Myocyte (in vitro differentiated cells): Measurements from ENCODE around the gene ATP2C2. TPM values are rescaled to one million over a fixed set of nuclear protein-coding genes. Genes with fewer than 3 reads are reported as not detected.
"Not testable (repeated sequence)": the region's sequence is repeated elsewhere in the genome, so short reads cannot be mapped to it uniquely, and the experiment has no call there.

Experiments used
- DNase-seq: peaks from one replicate; pipeline ENCODE4 v3.0.0-alpha.2; 2012; ENCODE audit warnings: low read depth
- total RNA-seq: library from RNA; depleted of rRNA; stranded (reverse); fragments of >200 nt; gene quantifications from 2 replicates; pipeline ENCODE4 v1.2.3, GENCODE V29; 2014

Gene ATP2C2
- total RNA-seq, 1 donor from 2014 or later: not detected

DNA sequence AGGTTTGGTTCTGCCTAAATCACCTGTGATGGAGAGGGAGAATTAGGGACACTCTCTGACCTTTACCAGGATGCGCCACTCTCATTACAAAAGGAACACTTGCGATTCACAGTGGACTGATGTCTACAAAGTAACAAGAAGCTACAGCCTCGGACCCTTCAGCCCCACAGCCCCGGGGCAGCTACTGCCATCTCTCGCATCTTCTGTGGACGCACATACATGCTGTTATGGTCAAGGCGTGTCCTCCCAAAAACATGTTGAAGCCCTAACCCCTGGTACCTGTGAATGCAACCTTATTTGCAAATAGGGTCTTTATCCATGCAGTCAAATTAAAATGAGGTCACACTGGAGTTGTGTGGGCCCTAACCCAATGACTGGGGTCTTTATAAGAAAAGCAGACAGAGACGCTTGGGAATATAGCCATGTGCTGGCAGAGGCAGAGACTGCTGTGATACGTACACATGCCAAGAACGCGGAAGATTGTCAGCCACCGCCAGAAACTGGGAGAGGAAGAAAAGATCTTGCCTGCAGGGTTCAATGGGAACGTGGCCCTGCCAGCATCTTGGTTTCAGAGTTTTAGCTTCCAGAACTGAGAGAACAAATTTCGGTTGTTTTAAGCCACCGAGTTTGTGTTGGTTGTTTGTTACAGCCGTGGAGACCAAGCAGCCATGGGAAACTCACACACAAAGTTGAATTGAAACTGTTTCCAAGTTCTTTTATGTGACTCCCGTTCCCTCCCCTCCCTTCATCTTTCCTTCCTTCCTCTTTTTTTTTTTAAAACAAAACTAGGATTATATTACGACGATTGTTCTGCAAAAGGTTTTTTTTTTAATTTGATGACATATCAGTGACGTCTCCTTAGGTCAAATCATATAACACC, 23.1 kb downstream of the ATP2C2 start:
- peak; percentile 6 for DNase-seq

DNA sequence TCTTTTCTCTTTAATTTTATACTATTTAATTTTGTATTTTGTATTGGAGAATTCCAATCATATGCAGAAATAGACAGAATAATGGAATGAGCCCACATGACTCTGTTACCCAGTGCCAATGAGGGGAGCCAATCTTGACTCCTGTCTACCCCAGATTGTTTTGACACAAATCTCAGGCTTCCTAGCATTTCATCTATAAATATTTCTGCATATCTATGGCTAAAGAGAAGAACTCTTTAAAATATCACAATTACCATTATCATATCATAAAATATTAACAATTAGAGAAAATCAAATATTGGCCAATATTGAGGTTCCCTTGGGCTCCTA, 23.7 kb downstream of the ATP2C2 start:
- no peak for DNase-seq

DNA sequence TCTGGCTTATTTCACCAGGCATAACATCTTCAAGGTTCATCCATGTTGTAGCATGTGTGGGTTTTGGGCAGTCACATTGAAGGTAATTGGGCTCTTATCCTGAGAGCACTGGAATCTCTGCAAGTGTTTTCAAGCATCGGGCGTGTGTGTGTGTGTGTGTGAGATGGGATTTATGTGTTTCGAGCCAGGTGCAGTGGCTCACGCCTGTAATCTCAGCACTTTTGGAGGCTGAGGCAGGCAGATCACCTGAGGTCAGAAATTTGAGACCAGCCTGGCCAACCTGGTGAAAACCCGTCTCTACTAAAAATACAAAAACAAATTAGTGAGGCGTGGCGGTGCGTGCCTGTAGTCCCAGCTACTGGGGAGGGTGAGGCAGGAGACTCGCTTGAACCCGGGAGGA, 27.7 kb downstream of the ATP2C2 start:
- not testable (repeated sequence) for DNase-seq

DNA sequence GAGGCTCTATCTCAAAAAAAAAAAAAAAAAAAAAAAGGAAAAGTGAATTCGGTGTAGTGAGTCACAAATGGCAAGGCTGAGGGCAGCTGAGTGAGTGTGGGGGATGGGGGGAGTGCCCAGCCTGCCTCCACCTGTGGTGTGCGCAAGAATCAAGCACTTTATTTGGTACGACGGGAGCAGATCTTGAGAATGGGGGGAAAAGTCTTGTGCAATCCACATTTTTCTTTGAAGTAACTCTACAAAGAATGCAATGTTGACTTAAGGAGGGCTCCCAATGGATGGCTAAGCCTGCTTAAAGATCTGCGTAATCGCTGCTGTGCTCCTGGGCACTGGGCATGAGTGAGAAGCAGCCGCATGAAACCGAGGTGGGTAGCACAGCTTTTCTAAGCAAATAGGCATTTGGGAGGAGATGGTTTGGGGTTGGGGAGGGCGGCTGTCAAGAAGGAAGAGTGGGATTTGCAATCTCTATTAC, 28.2 kb downstream of the ATP2C2 start:
- peak; percentile 9 for DNase-seq

DNA sequence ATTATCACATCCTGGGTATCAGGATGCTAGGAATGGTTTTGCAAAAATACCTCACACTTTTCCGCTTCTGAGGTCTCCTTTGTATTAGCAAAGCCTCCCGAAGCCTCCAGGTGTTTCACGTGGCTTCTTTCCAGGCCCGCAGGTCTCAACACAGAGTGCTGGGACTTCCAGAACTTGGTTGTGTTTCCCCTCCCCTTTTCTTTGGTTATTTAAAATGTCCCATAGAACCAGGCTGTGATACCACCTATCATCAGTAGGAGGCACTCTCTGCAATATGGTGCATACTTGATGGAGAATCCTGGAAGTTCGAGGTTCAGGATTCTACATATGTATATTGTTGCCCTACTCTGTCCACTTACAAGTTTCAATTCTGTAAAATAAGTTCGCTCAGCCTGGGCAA, 28.8 kb downstream of the ATP2C2 start:
- no peak for DNase-seq

DNA sequence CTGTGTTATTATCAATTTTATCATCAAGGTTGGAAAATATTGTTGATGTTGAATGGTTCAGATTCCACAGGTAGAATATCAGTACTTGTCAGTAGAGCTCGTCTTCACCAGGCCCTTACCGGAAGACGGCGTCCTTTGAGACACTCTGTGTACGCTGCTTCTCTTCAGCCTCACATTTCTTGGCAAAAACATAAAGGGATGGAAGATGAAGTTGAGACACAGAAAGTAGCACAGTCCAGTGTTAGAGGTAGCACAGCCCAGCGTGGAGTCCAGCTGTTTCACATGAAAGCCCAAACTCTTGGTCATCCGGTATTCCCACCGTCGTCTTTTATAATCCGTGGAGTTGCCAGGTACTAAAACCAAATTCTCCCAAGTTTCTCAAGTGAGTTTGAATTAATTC, 30.4 kb downstream of the ATP2C2 start:
- no peak for DNase-seq

DNA sequence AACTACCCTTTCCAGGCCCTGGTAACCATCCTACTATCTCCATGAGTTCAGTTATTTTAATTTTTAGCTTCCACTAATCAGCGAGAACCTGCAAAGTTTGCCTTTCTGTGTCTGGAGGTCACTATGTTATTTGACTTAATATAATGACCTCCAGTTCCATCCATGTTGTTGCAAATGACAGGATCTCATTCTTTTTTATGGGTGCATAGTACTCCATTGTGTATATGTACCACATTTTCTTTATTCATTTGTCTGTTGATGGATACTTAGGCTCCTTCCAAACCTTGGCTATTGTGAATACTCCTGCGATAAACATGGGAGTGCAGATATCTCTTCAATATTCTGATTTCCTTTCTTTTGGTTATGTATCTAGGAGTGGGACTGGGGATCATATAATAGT, 31.6 kb downstream of the ATP2C2 start:
- not testable (repeated sequence) for DNase-seq

DNA sequence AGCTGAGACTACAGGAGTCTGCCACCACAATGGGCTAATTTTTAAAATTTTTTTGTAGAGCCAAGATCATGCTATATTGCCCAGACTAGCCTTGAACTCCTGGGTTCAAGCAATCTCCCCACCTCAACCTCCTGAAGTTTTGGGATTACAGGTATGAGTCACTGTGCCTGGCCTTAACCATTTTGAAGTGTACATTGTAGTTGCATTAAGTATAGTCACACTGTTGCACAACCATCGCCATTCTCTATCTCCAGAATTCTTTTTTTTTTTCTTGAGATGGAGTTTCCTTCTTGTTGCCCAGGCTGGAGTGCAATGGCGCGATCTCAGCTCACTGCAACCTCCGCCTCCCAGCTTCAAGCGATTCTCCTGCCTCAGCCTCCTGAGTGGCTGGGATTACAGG, 35.1 kb downstream of the ATP2C2 start:
- not testable (repeated sequence) for DNase-seq

DNA sequence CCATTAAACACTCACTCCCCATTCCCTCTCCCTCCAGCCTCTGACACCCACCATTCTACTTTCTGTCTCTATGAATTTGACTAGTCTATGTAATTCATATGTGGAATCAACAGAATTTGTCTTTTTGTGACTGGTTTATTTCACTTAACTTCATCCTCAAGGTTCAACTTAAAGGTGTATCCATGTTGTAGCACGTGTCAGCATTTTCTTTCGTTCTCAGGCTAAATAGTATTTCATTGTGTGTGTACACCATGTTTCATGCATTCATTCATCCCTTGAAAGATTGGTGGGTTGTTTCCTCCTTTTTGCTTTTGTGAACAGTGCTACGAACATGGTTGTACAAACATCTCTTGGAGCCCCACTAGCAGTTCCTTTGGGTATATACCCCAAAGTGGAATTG, 36.0 kb downstream of the ATP2C2 start:
- no peak for DNase-seq

DNA sequence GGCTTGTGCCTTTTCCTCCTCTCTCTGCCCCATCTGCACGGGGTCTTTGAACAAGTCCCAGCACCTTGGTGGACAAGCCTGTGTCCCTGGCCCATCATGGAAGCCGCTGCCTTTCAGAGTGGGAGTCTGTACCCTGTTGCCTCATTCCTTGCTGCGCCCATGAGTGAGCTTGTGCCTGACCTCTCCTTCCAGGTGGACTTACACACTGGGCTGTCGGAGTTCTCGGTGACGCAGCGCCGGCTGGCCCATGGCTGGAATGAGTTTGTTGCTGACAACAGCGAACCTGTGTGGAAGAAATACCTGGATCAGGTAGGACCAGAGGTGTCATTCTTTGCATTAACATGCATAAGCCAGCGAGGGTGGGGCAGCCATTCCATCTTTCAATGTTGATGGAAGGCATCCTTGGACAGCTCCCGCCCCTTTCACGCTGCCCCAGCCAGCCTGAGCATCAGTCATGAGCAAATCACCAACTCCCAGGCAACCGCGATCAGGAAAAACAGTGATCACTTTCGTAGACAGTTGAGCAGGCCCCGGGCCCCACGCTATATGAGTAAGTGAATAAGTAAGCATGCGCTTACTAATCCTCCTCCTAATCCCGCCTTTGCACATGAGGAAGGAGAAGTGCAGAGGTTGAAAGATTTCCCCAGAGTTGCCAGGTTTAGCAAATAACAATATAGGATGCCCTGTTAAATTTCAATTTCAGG, 36.8 kb downstream of the ATP2C2 start:
- no peak for DNase-seq

DNA sequence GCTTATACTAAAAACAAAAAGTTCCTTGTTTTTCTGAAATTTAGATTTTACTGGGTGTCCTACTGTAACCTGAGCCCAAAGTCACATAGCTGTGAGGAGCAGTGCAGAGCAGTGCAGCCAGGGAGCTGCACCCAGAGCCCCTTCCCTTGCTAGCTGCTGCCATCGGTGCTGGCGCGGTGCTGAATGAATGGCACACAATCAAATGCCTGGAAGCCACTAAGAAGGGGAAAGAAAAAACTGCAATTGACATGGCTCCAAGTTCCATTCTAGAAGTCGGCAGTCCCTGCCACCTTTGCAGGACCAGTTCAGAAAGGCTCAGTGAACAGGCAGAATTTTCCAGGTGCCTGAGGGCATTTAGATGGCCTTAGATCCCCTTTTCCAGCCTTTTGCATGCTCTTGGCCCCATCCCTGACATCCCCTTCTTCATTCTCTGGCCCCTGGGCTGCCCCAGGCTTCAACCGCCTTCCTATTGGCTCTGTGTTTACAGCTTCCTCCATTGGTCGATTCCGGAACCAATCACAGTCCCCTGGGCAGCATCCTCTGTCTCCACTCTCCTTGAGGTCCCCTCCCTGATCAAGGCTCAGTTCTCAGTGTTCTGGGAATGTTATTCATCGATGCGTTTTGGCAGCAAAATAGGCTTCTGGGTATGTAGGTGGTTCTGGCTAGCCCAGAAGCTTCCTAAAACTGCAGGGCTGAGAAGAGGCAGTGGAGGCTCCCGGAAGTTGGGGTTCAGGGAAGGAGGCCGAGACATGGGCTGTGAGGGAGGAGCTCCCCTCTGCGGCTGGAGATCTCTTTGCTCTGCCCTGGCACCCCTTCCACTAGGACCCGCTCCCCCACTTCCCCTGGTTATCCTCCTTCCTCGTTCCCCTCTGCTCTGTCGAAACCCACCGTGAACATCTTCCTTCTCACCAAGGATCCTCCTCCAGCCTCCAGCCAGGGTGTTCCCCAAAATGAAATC, 37.9 kb downstream of the ATP2C2 start:
- DNase-seq: no peak

DNA sequence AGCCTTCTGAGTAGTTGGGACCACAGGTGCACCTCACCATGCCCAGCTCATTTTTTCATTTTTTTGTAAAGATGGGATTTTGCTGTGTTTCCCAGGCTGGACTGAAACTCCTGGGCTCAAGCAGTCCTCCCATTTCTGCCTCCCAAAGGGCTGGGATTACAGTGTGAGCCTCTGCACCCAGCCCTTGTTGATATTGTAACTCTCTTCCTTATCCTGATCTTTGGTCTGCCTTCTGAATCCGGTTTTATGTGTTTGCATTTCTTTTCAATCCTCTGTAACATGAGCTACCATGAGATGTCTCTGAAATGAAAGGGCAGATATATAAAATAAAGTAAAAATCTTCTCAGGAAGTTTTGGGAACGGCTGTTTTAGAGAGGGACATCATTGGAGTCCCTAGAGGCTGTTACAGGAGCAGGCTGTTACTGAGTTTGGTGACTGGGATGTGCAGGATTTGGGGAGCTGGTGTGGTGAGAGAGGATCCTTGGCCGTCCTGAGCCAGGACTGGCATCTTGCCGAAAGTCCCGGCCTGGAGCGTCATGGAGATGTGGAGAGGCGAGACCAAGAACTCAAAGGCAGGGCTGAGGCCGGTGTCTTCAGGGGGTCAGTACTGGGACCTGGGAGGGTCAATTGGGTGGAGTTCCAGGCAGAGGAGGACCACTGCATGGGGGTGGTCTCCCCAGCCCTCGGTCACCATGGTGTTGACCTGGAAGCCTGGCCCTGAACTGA, 39.4 kb downstream of the ATP2C2 start:
- DNase-seq: no peak

DNA sequence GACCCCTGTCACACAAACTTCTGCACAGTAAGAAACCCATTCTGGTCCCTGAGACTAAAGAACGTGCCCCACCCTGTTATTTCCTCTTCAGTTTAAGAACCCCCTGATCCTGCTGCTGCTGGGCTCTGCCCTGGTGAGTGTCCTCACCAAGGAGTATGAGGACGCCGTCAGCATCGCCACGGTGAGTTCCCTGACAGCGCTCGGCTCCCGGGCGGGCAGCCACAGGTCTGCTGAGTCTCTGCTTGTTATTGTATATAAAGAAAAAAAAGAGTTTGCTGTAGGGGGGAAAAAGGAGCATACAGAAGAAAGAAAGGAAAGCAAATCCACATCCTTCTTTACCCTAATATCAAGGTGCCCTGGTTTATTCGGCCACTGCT, 40.0 kb downstream of the ATP2C2 start:
- no peak for DNase-seq

DNA sequence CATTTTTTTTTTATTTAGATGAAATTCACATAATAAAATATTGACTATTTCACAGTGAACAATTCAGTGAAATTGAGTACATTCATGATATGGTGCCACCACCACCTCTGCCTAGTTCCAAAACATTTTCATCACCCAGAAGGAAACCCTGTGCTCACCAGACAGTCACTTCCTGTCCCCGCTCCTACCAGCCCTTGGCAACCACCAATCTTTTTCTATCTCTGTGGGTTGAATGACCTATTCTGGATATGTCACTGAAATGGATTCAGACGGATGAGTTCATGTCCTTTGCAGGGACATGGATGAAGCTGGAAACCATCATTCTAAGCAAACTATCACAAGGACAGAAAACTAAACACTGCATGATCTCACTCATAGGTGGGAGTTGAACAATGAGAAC, 40.5 kb downstream of the ATP2C2 start:
- DNase-seq: no peak

DNA sequence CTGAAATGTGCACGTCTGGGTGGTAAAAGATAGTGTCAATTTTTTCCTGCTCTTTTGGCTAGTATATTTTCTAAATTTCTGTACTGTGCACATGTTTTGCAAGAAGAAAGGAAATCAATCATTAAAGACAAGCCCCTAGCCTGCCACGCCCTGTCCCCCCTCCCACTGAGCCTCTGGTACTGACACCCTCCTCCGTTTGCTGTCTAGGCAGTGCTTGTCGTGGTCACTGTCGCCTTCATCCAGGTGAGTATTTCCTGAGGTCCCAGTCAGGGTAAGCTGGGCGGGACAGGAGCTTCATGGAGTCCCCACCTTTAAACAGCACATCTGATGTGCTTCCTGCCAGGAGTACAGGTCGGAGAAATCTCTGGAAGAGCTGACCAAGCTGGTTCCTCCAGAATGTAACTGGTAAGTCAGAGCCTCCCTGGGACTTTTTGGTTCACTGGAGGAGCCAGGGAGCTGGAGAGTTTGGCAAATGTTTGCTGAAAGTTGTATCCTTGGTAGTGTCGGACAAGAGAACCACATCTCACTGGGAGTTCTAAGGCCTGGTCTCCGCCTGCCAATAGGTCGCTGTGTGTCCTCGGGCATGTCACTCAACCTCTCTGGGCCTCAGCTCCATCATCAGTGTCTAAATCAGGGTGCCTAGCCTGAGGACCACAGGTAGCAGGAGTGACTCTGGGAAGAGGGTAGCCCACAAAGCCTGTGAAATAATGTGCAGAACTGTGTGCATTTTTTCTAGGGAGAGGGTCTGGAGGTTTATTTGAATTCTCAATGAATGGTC, 42.2 kb downstream of the ATP2C2 start:
- no peak for DNase-seq

DNA sequence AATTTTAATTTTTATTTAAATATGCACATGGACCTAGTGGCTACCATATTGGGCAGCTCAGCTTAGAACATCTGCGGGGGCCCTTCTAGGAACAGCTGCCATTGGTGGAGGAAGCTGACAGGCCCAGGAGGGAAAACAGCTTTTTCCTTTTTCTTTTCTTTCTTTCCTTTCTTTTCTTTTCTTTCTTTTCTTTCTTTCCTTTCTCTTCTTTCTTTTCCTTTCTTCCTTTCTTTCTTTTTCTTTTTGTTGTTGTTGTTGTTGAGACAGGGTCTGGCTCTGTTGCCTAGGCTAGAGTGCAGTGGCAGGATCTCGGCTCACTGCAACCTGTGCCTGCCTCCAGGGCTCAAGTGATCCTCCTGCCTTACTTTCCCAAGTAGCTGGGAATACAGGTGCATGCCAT, 43.4 kb downstream of the ATP2C2 start:
- DNase-seq: no peak

DNA sequence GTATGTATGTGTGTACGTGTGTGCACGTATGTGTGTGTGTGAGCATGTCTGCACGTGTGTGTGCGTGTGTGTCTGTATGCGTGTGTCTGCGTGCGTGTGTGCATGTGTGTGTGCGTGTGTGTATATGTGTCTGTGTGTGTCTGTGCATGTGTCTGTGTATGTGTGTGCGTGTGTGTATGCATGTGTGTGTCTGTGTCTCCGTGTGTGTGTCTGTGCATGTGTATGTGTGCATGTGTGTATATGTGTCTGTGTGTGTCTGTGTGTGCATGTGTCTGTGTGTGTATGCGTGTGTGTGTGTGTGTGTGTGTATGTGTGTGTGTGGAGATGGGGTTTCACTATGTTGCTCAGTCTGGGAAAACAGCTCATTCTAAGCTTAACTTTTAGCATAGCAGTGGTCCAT, 43.9 kb downstream of the ATP2C2 start:
- DNase-seq: no peak

DNA sequence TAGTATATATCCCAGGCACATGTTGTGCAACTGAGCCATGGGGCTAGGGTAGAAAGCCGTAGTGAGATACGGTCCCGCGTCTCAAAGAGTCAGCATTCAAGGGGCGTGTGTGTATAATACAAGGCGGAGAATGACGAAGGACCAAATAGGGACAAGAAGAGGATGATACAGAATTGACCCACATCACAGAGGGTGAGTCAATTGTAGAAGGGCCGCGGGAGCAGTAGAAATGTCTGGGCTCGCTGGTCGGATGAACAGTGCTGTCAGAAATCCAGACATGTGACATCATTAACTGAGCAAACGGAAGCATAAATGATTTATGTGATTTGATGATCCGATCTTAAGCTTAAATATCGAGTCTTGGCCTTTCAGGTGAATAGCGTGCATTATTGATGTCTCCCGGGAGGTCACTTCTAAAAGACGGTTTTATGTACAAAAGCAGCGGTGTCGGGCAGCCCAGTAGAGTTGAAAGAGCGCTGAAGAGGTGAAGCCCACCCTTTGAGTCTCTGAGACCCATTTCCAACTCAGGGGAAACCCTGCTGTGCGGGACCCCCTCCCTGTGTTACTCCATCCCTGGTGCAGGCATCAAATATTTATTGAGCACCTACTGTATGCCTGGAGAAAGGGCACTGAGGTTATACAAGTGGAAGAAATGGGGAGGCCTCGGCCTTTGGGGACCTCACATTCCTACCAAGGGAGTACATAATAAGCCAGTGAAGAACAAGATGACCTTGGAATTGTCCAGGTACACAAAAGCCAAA, 45.1 kb downstream of the ATP2C2 start:
- DNase-seq: no peak

DNA sequence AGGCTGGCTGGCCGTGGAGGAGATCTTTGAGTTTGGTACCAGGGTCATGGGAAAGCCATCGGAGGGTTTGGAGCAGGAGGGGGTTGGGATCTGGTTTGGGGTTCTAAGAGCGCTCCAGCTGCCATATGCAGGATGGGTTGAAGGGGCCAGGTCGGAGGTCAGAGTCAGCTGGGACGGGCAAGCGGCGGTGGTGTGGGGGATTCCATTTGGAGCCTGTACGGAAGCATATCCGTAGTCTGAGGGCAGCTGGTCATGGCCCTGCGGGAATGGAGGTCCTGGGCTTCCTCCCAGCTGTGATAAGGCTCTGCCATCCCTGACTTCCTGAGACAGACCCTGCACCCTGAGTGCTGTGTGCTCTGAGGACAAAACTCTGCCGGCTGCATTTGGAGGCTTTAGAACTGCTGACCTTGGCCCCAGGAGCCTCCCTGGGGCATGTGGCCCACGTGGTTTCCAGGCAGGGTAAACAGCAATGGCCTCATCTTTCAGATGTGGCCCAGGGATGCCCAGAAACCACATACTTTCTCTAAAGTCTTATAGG, 46.5 kb downstream of the ATP2C2 start:
- no peak for DNase-seq
